ENCODE data around the gene PRKCZ.

PRKCZ gene

DNA sequence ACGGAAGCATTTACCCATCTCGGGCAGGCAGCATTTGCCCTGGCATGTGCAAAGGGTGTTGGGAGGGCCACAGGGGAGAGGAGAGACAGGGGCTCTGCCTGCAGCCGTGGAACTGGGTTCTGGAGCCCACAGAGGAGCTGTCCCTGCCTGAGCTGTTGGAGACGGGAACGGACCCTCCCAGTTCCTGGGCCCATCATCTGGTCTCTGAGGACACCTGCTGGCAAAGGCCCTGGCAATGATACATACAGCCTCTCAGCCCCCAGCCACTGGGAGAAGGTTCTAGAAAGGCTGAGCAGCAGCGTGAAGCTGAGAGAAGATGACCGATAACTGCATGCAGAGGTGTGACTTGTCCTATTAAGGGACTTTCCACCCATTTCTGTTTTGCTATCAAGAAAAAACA is 113.0 kb downstream of the PRKCZ start:
- no peak for DNase-seq

DNA sequence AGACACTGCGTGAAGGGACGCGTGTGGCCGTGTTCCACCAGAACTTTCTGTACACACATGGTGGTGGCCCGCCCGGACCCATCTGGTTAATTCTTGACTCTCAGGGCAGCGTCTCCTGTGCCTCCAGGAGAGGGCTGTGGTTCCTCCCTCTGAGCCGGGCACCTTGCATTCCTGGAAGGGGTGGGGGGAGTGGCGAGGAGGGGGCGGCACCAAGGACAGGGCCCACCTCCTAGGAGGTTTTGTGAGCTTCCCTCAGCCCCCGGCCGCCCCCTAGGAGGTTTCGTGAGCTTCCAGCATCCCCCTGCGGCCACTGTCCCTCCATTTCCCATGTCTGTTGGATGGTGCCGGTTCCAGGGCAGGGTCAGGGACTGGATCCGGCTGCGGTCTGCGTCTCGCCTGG is 115.4 kb downstream of the PRKCZ start:
- DNase-seq: no peak

DNA sequence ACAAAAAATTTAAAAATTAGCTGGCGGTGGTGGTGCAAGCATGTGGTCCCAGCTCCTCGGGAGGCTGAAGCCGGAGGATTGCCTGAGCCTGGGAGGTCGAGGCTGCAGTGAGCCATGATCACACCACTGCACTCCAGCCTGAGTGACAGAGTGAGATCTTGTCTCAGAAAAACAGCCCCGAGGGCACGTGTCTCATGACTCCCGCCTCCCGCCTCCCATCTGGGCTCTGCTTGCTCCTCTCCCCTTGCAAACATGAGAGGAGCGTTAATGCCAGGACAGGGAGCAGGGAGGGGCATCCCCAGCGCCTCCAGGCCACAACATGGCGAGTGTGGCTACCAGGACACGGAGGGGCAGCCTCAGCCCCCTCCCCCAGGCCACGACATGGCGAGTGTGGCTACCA is 116.0 kb downstream of the PRKCZ start:
- DNase-seq: no peak

DNA sequence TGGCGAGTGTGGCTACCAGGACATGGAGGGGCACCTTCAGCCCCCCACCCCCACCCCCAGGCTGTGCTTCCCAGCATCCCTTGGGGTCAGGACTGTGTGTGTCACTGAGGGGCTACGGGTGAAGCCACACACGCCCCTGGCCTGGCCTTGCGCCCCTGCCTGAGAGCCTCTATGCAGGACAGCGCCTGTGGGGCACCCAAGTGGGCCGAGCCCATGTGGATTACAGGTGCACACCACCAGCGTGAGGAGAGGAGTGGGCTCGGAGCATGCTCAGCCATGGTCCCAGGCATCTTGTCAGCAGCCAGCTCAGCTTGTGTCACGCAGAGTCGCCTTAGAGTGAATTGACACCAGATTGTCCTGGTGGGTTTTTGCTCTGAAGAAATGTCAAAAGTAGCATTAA is 116.5 kb downstream of the PRKCZ start:
- DNase-seq: no peak

DNA sequence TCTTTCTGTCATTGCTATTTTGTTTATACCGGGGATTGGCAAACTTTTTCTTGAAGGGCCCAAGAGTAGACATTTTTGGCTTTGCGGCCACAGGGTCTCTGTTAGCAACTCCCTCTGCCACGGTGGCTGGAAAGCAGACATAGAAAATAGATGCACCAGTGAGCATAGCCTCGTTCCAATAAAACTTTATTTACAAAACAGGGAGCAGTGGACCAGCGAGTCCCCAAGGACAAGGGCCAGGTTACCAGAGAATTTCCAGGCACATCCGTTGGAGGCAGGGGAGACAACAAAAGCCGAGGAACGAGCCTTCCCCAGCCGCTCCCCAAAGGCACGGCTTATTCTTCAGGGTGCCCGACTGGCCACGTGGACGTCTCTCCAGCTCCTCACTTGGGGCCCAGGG is 117.9 kb downstream of the PRKCZ start:
- no peak for DNase-seq

DNA sequence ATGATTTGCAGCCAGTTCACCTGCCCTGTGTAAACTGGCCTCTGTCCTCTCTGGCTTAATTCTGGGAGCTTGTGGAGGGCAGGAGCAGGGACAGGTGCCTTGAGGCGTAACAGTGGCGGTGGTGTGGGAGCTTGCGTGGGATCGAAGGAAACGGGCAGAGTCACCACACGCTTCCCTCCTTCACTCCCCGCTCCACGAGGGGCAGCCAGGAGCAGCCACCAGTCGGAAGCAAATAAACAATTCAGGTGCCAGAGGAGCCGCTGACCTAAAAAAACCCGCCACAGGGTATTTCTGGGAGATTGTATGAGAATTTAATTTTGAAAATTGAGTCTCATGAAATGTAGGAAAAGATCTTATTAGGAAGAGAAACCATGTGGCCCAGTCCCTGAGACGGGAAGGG is 118.3 kb downstream of the PRKCZ start:
- no peak for DNase-seq

DNA sequence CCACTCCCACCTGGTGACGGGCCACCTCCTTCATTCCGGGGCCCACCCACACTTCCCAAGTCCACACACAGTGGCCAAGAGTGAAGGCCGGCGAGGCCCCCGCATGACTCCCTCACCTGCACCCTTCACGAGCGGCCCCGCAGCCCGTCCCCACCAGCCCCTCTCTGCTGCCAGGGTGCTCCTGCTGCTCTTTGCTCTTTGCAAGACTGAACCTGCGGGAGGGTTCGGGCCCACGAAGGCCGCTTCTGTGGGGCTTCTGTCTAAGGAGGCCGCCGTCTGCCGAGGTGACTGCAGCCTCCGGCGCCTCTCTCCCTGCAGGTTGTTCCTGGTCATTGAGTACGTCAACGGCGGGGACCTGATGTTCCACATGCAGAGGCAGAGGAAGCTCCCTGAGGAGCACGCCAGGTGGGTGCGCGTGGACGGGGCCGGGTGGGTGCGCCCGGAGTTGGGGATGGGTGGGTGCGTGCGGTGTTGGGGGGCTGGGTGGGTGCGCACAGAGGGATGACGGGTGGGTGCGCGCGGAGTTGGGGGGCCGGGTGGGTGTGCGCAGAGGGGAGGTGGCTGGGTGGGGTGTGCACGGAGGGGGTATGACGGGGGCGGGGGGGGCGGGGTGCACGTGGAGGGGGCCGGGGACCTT is 119.1 kb downstream of the PRKCZ start:
- no peak for DNase-seq

DNA sequence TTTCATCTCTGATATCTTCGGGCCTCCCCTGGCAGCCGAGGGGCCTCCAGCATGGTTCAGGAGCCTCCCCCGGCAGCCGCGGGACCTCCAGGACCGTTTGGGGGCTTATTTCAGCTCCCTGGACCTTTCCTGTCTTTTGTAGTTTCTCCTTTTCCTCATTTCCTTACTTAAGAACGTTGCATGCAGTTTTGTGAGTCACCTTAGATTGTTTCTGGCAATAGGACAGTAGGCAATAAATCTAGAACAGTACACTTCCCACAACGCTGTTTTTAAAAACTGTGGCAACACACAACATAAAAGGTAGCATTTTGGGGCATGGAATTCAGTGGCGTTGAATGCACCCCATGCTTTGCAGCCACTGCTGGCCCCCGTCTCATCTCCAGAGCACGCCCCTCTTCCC is 120.0 kb downstream of the PRKCZ start:
- no peak for DNase-seq

DNA sequence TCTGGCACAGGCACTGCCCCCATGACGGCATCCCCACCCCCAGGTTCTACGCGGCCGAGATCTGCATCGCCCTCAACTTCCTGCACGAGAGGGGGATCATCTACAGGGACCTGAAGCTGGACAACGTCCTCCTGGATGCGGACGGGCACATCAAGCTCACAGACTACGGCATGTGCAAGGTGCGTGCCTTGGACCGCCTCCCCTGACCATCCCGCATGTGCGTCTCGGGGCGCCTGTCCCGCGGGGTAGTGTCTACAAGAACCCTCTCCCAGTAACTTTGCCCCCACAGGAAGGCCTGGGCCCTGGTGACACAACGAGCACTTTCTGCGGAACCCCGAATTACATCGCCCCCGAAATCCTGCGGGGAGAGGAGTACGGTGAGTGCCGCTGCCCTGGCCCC is 121.8 kb downstream of the PRKCZ start:
- no peak for DNase-seq

DNA sequence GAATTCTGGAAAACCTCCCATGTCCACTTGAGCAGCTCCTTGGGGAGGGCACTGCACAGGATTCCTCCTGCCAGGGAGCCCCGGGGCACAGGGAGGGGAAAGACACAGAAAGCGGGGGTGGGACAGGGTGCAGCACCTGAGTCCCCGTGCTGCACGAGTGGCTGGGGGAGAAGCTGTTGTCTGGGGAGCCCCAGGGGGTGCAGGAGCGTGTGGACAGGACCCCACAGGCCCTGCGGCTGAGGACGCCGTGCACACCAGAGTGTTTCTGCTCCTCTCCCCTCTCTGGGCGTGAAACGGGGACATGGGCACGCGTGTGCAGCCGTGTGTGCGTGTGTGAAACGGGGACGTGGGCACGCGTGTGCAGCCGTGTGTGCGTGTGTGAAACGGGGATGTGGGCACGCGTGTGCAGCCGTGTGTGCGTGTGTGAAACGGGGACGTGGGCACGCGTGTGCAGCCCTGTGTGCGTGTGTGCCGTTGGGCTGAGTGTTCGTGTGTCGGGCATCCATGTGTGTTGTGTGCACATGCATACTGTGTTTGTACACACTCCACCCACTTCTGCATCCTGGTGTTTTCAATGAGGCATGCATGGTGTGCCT is 122.4 kb downstream of the PRKCZ start:
- no peak for DNase-seq

DNA sequence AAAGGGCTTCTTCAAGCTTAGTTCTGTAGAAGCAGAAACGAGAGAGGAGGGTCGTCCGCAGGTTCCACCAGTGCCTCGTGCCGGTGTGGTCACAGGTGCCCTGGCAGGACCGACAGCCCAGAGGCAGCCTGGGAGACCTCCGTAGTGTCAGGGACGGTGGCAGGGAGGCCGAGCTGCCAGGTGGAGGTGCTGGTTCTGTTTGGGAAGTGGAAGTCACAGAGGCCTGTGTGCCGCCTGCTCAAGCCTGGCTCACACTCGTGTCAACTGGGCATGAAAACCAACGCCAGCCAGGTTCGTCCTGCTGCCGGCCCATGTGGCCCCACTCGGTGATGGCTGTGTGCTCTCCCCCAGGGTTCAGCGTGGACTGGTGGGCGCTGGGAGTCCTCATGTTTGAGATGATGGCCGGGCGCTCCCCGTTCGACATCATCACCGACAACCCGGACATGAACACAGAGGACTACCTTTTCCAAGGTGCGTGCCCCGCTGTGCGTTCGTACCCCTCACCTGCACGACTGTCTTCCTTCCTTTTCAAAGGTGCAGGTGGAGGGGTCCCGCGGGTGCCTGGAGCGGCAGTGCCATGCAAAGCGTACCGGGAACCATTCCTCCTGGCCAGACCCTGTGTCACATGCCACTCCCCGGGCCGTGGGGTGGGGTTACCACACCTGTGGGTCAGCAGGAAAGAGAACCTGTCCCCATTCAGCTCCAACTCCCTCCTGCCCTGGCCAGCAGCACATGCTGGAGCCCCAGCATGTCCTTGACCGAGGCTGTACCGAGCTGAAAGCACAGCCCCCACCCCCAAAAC is 123.5 kb downstream of the PRKCZ start:
- DNase-seq: no peak

DNA sequence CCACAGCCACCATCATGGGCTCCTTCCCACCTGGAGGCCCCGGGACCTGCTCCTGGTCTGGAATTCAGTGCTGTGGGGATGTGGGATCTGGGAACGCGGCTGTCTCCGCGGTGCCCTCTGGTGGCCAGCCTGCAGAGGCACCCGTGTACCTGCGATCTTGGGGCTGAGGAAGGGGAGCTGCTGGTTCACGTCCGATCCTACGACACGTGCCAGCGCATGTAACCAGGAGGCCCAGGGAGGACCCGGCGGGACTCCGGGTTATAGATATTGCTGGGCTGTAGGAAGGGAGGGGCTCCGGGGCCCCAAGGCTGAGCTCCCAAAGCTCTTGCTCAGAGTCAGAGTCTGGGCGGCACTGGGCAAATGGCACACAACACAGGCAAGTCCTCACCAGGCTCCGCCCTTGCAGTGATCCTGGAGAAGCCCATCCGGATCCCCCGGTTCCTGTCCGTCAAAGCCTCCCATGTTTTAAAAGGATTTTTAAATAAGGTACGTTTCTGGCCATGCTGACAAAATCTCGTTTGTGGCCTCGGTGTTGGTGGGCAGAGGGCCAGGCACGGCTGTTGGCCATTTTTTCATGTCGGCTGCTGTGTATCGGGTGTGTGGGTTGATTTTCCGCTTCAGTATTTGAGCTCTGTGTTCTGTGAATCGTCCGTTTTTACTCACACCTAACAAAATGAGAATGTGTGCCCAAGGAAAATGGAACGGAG is 124.3 kb downstream of the PRKCZ start:
- DNase-seq: no peak

DNA sequence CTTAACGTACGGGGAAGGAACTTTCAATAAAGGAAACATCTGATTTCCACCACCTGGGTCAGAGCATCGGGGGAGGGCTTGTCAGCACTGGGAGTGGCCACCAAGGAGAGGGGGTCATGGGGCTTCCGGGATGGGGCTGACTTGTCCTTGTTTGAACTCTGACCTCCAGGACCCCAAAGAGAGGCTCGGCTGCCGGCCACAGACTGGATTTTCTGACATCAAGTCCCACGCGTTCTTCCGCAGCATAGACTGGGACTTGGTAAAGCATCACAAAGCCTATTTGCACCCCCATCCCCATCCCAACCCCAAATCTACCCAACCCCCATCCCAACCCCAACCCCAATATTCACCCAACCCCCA is 124.8 kb downstream of the PRKCZ start:
- no peak for DNase-seq

DNA sequence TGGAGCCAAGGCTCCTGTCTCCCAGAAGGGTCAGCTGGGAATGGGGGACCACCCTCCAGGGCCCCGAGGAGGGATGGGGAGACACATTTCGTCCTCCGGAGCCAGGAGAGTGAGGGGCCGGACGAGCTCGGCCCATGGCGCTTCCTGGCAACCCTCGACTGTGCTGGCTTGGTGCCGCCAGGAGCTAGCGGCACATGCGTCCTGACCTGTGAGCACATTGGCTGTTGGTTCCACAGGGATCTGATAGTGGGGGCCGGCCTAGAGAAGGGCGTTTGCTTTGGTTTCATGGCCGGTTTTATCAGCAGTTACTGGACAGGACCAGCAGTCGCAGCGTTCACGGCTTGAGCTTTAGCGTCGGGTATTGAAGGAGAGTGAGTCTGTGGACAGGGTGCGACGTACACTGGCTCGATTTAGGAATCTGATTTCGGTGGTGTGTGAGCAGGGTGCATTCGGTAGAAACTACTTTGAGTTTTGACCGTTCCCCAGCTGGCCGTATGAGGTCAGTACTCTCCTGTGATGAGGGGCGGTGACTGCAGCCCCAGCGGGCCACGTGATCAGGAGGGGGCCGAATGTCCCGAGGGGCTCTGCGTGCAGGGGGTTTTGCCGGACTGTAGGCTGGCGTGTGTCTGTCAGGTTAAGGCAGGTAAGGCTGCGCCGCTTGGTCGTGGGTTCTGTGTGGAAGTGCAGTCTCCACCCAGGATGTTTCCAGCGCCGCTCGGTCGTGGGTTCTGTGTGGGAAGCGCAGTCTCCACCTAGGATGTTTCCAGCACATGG is 125.7 kb downstream of the PRKCZ start:
- DNase-seq: no peak

DNA sequence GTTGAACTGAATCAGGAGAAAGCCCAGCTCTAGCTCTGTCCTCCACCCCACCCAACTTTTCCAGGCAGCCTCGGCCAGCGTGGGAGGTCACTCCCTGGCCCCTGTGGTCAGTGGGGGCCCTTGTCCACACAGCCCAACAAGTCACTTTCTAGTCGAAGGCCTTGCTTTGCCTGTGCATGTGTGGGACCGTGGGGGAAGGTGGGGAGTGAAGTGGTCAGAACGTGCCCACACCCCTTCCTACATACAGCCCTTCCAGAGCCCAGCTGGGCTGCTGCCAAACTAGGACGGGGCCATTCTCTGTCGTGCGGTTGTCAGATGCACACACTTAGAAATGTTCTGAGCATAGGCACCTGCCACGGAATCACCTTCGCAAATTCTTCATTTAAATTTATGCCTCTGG is 126.4 kb downstream of the PRKCZ start:
- DNase-seq: no peak

DNA sequence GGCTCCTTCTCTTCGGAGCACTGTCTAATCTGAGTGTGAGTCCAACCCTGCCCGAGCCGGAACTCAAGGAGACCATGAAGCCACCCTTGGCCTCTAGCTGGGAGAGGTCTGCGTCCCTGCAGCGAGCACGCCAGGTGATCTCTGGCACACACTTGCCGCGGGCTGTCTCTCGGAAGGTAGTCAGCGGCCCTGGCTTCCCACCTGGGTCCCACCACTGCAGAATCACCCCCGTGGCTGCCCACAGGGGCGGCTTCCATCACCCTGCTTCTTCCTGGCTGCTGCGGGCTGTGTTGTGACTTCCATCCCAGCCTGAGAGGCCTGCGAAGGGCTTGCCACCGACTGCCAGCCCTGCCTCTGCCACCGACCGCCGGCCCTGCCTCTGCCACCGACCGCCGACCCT is 127.3 kb downstream of the PRKCZ start:
- DNase-seq: no peak

DNA sequence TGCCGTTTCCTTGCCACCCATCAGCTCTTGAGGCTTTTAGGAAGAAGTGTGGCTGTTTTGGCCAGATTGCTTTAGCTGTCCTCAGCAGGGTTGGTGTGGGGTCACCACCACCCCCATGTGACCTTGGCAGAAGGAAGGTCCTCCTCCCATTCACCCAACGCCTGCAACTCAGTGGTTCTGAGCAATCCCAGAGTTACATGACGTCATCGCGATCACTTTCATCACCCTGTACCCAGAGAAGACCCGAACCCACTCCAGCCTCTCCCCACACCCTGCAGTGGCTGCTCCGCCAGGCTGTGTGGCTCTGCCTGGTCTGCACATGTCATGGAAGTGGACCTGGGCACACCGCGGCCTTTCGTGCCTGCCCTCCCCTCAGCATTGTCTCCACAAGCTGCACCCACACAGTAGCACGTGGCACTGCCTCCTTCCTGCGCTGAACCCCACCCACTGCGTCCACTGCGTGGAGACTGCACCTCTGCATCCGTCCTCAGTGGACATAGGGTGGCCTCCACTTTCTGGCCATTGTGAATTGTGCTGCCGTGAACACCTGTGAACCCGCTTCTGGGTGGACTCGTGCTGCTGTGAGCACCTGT is 127.8 kb downstream of the PRKCZ start:
- no peak for DNase-seq

DNA sequence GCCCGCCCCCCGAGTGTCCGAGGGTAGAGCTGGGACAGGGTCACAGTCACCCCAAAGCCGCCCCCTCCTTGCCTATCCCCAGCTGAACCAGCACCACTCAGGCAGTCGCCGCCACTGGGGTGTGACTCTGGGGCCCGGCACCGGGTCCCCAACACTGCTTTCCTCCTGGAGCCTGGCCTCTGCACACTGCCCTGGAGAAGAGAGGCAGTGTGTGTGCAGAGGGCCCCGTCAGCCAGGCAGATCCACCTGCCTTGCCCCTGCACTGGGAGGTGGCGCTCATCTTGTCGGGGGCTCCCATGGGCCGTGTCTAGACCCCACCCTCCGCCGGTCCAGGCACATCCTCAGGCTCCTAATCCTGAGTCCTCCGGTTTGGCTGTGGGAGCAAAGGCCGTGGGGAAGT is 128.7 kb downstream of the PRKCZ start:
- no peak for DNase-seq

DNA sequence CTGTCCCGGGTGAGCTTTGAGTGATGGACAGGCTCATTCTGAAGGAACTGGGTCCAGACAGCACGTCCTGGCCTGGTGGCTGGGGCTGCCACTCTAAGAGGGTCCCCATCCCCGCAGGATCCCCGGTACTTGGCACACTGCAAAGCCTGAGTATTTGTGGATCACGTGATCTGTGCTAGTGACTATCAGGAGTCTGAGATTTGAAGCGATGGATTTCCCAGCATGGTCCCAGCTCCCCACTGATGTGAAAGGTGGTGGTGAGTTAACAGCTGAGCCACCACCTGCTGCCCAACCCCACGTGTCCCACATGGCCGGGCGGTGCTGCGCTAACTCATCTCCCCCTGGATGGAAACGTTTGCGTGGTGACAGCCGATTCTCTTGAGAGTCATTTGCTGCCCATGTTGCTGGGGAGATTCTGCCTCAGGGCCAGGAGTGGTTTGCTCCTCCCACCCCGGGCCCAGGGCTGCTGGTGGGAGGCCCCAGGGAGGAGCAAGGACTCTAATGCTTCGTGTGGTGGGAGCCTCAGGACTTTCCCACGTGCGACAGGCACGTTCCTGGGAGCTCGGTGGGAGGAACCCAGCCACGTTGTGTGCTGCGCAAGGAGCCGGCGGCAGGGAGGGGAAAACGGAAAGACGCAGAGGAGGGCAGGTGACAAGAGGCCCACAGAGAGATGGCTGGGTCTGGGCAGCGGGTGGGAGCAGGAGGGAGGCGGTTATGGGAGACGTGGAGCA is 129.2 kb downstream of the PRKCZ start:
- DNase-seq: no peak

DNA sequence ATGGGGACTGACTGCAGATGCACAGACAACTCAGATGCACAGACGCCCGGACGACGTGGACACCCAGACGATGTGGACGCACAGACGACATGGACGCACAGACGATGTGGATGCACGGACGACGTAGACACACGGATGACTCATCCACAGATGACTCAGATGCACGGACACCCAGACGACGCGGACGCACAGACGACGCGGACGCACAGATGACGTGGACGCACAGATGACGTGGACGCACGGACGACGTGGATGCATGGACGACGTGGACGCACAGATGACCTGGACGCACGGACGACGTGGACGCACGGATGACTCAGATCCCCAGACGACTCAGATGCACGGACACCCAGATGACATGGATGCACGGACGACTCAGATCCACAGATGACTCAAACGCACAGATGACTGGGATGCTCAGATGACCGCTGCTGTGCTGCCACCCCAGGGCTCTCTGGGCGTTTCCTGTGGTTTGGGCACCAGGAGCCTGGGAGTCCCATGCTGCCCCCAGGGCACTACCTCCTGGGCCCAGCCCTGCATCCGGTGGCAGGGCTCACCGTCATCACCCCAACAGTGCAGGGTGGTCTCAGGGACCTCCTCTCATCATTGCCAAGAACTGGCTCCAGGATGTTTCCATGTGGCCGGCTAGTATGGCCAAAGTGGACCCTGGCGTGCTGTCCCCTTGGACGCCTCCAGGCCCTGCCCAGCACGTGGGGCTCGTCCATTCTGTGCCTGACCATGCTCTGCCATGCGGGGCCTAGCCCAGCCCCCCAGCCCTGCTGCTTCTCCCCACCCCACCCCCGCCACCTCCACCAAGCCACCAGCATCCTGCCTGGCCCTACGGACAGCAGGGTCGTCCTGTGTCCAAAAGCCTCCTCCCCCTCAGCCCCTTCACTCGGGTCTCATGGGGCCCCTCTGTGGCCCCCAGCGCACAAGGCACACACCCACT is 130.4 kb downstream of the PRKCZ start:
- DNase-seq: no peak

DNA sequence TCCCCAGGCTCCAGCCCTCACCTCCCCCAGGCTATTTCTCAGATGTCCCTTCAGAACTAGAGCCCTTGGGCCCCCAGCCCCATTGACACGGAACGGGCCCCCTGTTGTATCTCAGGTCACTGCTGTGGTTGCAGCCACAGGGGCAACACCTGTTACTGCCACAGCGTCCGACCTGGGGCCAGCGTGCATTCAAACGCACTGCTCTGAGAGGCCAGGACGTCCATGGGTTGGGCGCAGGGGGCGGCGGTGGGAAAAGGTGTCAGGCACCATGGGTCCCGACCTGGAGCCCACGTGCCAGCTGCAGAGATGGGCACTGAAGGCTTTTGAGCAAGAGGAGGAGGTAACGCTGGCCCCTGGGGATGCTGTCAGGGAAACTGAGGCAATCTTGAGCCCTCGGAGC is 131.1 kb downstream of the PRKCZ start:
- no peak for DNase-seq
